NCI-H2227 (cell line): ENCODE results near the gene FILIP1.

Source experiments
- DNase-seq: peaks from one replicate; lab custom pipeline; 2025; ENCODE audit not compliant: unreplicated experiment; lab: John Stamatoyannopoulos, UW

Gene FILIP1

DNA sequence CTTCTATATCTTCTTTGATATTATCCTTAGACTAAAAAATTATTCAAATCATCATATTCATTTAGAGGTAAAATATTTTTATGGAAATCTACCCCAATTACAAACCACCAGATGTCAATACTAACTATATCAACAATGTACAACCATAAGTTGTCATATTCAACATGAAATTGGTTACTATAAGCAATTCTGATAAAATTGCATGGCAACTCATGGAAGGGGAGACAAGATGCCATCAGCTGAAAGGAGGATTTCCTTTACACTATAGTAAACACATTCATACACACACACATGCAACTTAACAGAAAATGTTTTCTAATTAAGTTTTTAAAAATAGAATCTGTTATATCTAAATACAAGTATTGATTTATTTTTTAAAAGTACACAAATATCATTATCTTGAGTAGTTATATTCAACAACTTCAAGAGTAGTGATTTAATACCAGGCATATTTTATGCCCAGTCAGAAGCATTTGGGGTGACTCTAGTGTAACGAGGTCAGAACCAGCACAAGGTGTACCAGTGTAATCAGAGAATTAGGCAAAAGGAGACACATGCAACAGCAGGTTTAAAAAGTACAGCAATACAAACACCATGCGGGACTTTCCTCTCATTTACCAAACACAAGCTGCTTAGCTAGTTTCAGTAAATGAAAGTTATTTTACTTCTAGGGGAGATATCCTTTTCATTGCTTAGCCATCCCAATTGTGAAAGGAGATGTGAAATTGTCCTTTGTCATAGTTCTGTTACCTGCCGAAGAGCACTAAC lies 1.0 kb downstream of the FILIP1 start:
- no peak for DNase-seq

- DNase-seq: no peak
These were observed 2.3 kb downstream of the FILIP1 start for GRCh38 chr6:75491291-75491690.

DNA sequence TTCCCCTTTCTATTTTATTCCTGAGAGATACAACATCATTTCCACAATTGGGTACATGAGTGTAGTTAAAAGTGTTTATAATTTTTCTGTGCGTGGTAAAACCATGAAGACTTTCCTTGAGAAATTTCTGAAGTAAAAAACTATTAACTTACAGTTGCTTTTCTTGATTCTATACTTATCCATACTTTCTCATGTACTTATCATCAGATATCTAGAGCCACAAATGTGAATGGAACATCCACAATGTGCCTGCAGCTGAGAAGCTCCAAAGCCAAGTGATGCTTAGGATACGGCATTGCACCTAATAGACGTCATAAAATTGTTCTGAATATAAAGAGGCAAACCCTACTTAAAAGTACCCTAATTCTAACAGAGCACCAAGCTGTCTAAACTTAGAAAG lies 2.9 kb downstream of the FILIP1 start:
- DNase-seq: no peak

GRCh38 chr6:75489025-75489424 lies 4.6 kb downstream of the FILIP1 start:
- no peak for DNase-seq

- no peak for DNase-seq
These were observed 5.6 kb downstream of the FILIP1 start for GRCh38 chr6:75488033-75488432.

GRCh38 chr6:75486850-75487518 lies 6.6 kb downstream of the FILIP1 start:
- DNase-seq: no peak

GRCh38 chr6:75484535-75484934 lies 9.1 kb downstream of the FILIP1 start:
- no peak for DNase-seq

GRCh38 chr6:75483136-75483952 lies 10.3 kb downstream of the FILIP1 start:
- DNase-seq: no peak

DNA sequence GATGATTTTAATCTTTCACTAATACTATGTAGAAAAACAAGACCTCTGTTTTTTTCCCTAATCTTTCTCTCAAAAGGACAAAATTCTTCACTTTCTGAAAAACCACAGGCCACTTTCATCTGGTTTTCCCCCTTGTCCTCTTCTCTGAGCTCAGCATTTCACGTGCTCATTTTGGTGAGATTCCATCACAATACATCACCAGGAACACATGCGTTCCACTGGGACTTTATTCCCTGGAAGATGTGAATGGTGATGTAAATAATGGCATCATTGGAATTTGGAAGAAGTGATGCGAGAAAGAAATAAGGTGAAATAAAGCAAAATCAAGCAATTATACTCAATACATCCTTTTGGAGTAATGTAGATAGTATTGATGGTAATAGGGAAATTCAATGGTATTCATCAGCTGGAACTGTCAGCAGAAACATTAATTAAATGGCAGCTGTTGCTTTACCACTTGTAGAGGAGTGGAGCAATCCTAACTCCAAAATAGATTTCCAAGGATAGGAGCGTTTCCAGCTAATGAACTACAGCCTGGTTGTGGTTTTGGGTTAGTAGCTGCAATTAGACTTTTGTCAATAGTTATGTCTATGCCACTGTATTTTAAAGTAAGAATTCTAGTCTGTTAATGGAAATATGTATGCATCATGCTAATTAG lies 11.5 kb downstream of the FILIP1 start:
- no peak for DNase-seq

- DNase-seq: no peak
These were observed 12.2 kb downstream of the FILIP1 start for GRCh38 chr6:75481394-75481793.

GRCh38 chr6:75480425-75480824 lies 13.2 kb downstream of the FILIP1 start:
- DNase-seq: no peak

GRCh38 chr6:75479712-75480111 lies 13.9 kb downstream of the FILIP1 start:
- no peak for DNase-seq

DNA sequence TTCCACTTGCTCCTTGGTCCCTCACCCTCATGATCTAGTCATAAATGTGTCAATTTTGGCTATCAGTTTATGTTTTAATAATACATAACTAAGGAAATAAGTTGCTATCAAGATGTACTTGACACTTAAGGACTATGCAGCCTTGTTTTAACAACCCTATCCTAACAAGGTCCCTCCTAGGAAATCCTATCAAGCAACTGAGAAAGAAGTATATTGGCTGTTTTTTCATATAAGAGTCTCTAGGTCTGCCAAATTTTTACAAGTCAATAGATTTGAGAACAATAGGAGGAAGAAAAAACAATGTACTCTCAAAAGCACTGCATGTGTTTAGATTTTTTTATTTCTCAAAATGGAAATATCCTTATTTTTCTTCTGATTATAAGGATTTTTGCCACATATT lies 14.7 kb downstream of the FILIP1 start:
- no peak for DNase-seq

- DNase-seq: no peak
These were observed 20.7 kb downstream of the FILIP1 start for GRCh38 chr6:75472885-75473284.

- DNase-seq: no peak
These were observed 25.6 kb downstream of the FILIP1 start for GRCh38 chr6:75467966-75468365.

GRCh38 chr6:75467284-75467683 lies 26.3 kb downstream of the FILIP1 start:
- no peak for DNase-seq

DNA sequence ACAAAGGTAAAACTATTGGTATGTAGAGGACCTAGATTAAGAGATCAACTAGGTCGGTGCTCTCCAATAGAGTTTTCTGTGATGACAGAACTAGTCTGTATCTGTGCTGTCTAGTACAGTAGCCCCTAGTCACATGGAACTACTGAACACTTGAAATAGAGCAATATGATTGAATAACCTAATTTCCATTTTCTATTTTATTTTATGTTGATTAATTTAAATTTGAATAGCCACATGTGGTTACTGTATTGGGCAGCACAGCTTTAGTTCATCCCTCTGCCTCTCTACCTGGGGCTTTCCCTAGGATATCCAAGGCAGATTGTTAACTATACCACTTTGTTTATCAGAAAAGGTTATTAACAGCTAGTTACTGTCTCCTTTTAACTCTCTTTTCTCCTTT lies 27.0 kb downstream of the FILIP1 start:
- no peak for DNase-seq

GRCh38 chr6:75463908-75464307 lies 29.7 kb downstream of the FILIP1 start:
- no peak for DNase-seq

DNA sequence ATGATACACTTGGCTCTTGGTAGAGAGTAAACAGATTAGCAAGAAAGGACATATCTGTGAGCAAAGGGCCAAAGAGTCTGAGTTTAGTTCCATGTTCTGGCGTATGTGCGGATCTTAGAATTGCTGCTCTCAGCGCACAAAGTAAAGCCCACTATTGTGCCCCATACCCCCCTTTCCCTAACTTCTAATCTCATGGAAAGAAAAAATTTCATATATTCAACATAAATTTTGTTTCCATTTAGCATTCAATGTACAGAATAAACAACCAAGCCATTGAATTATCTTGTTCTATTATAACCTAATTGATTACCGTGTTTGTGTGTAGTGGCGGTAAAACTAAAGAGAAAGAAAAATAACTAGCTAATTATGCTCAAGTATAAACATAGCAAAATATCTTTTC lies 30.5 kb downstream of the FILIP1 start:
- no peak for DNase-seq

GRCh38 chr6:75460681-75461080 lies 32.9 kb downstream of the FILIP1 start:
- no peak for DNase-seq

- no peak for DNase-seq
These were observed 34.7 kb downstream of the FILIP1 start for GRCh38 chr6:75458895-75459294.
